Liver (tissue), 3 donors: ENCODE results near the gene LTBP4.

Experiments
- ATF3 ChIP-seq: IDR thresholded peaks from 2 replicates; pipeline ENCODE4 v1.6.1; 2016; ENCODE audit warnings: antibody characterized with exemption
- CTCF ChIP-seq: fragments of 150-350 bp; IDR thresholded peaks from 2 replicates; pipeline ENCODE4 v1.5.1; 2017; ENCODE audit warnings: improper control_type of control experiment, low read depth, low read length; ENCODE audit not compliant: missing input control
- GABPA ChIP-seq, 2 donors: IDR thresholded peaks in 1 of 2; conservative IDR thresholded peaks in 1 of 2; 2 replicates each; pipeline ENCODE4 v1.6.1; 2016; ENCODE audit warnings: antibody characterized with exemption in 2 of 2, mild to moderate bottlenecking in 1 of 2, moderate library complexity in 1 of 2
- HNF4A ChIP-seq, 2 donors: conservative IDR thresholded peaks; 2 replicates each; pipeline ENCODE4 v1.6.1; 2016; ENCODE audit warnings: antibody characterized with exemption in 2 of 2, mild to moderate bottlenecking in 2 of 2
- HNF4G ChIP-seq: IDR thresholded peaks from 2 replicates; pipeline ENCODE4 v1.6.1; 2016; ENCODE audit warnings: antibody characterized with exemption
- JUND ChIP-seq, 2 donors: IDR thresholded peaks; 2 replicates each; pipeline ENCODE4 v1.6.1; 2016; ENCODE audit warnings: antibody characterized with exemption in 2 of 2
- MAX ChIP-seq: IDR thresholded peaks from 2 replicates; pipeline ENCODE4 v1.6.1; 2016; ENCODE audit warnings: antibody characterized with exemption
- NR2F2 ChIP-seq: IDR thresholded peaks from 2 replicates; pipeline ENCODE4 v1.6.1; 2016; ENCODE audit warnings: antibody characterized with exemption
- RXRA ChIP-seq, 2 donors: IDR thresholded peaks; 2 replicates each; pipeline ENCODE4 v1.6.1; 2017 to 2018; ENCODE audit warnings: antibody characterized with exemption in 2 of 2, mild to moderate bottlenecking in 1 of 2
- SP1 ChIP-seq: IDR thresholded peaks from 2 replicates; pipeline ENCODE4 v1.6.1; 2018; ENCODE audit warnings: antibody characterized with exemption, mild to moderate bottlenecking
- TAF1 ChIP-seq: conservative IDR thresholded peaks from 2 replicates; pipeline ENCODE4 v1.6.1; 2016; ENCODE audit warnings: antibody characterized with exemption, mild to moderate bottlenecking
- YY1 ChIP-seq: IDR thresholded peaks from 2 replicates; pipeline ENCODE4 v1.6.1; 2016; ENCODE audit warnings: antibody characterized with exemption, mild to moderate bottlenecking
- TF ChIP-seq, protein P1 (sequence below): IDR thresholded peaks from 2 replicates; pipeline ENCODE4 v1.6.1; 2016; ENCODE audit warnings: antibody characterized with exemption, mild to moderate bottlenecking
- donor health status: healthy.
- donor health status: healthy.

DNA sequence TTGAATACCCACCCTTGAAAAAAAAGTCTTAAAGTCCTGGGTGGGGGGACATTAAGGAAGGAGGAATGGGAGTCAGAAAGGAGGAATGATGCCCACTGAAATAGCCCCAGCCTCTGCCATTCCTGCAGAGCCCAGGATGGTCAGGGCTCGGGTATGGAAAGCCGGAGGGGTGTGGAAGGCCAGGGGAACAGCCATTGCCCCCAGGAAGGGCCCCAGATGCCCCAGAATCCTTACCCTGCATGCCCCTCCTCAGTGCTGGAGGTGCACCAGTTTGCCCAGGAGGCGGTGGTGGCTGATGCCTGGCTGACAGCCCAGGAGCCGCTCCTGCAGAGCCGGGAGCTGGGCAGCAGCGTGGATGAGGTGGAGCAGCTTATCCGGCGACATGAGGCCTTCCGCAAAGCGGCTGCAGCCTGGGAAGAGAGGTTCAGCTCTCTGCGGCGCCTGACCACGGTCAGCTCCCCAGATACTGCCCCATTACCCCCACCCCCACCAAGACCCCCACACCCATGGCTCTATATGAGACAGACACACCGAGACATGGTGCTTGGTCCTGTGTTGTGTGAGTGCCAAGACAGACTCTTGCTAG is 35.2 kb upstream of the LTBP4 start:
- TF ChIP-seq YY1 (no peak), HNF4G (no peak), CTCF (no peak), SP1 (no peak), TAF1 (no peak), ATF3 (no peak), MAX (no peak), RXRA (IDR thresholded peaks at IDR 0.05) (no peak), GABPA (IDR thresholded peaks at IDR 0.05 in 1 of 2, conservative IDR thresholded peaks at IDR 0.05 in 1 of 2) (no peak), HNF4A (conservative IDR thresholded peaks at IDR 0.05) (no peak), JUND (IDR thresholded peaks at IDR 0.05) (no peak), NR2F2 (no peak)
- TF ChIP-seq, protein P1, sequence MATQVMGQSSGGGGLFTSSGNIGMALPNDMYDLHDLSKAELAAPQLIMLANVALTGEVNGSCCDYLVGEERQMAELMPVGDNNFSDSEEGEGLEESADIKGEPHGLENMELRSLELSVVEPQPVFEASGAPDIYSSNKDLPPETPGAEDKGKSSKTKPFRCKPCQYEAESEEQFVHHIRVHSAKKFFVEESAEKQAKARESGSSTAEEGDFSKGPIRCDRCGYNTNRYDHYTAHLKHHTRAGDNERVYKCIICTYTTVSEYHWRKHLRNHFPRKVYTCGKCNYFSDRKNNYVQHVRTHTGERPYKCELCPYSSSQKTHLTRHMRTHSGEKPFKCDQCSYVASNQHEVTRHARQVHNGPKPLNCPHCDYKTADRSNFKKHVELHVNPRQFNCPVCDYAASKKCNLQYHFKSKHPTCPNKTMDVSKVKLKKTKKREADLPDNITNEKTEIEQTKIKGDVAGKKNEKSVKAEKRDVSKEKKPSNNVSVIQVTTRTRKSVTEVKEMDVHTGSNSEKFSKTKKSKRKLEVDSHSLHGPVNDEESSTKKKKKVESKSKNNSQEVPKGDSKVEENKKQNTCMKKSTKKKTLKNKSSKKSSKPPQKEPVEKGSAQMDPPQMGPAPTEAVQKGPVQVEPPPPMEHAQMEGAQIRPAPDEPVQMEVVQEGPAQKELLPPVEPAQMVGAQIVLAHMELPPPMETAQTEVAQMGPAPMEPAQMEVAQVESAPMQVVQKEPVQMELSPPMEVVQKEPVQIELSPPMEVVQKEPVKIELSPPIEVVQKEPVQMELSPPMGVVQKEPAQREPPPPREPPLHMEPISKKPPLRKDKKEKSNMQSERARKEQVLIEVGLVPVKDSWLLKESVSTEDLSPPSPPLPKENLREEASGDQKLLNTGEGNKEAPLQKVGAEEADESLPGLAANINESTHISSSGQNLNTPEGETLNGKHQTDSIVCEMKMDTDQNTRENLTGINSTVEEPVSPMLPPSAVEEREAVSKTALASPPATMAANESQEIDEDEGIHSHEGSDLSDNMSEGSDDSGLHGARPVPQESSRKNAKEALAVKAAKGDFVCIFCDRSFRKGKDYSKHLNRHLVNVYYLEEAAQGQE: no peak
